GM12875 (cell line): Measurements from ENCODE around the gene WDCP.

Source experiments
- H3K4me3 ChIP-seq: one replicate; pipeline ENCODE4 v1.5.1; 2011; ENCODE audit warnings: low read depth, low read length, control low read depth
- CTCF ChIP-seq: IDR thresholded peaks from 2 replicates; pipeline ENCODE4 v1.5.1; 2011; ENCODE audit warnings: low read depth, mild to moderate bottlenecking, control low read depth, inconsistent platforms, low read length, moderate library complexity, borderline replicate concordance; ENCODE audit not compliant: insufficient read depth

The WDCP gene

GRCh38 chr2:24054366-24055010 is 7.3 kb upstream of the WDCP start:
- no peak for TF ChIP-seq CTCF
- H3K4me3 ChIP-seq = no peak overlapping the region

DNA sequence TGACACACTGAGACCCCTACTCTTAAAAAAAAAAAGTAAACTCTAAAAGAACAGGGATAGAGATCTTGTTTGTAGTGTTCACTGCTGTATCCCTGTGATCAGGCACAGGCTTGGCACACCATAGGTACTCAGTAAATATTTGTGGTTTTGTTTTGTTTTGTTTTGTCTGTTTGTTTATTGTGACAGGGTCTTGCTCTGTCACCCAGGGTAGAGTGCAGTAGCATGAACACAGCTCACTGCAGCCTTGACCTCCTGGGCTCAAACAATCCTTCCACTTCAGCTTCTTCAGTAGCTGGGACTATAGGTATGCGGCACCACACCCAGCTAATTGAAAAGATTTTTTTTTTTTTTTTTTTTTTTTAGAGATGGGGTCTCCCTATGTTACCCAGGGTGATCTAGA is 5.8 kb upstream of the WDCP start:
- TF ChIP-seq CTCF = no peak
- H3K4me3 ChIP-seq = no peak overlapping the region

DNA sequence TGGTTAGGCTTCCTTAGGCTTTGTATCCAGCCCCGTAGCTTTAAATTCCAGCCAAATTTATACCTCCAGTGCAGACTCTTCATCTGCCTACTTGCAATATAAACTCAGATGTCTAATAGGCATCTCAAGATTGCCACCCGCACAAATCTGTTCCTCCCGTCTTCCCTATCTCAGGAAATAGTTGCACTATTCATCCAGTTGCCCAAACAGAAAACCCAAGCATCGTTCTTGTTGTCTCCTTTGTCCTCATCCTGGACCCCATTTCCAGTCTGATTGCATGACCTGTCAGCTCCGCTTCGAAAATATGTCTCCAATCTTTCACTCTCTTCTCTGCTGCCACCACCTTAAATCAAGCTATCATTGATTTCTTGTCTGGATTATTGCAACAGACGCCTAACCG is 4.6 kb upstream of the WDCP start:
- no peak overlapping the region for H3K4me3 ChIP-seq
- no peak for TF ChIP-seq CTCF

DNA sequence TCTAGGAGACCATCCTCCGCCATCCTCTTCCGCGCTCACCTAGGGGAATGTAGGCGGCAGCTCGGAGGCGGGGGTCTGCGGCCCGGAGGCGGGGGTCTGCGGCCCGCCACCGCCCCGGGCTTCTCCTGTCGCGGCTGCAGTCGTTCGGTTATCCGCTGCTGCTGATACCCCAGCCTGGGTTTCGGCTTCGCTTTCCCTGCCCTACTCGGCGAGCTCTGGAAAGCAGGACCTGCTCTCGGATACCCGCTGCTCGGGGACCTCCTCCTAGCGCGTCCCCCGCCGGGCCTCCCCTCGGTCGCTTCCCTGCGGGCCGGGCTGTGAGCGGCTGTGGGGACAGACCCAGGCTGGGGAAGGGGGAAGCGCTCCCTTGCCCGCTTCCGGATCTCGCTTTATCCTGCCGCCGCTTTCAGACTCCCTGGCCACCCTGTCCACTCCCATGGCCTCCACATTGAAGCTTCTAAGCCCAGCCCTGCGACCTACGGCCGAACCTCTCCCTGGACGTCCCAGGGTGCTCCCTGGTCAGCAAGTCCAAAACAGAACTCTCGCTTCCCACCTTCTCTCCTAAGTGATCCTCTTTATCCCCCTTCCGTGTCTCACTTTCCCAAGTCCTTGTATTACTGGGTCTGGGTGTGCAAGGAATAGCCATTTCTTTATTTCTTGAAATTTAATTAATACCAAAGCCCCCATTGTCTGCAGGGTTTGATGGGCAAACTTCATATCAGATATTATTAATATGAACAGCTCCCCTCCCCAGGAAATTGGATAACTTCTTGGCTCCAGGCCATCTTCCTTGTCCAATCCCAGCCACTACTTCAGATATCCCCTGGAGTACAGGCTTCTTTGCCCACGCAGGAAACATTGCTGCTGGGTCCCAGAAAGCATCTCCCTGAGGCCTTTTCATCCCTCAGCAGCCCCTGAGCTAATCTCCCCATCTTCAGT is 3.1 kb upstream of the WDCP start:
- H3K4me3 ChIP-seq = no peak overlapping the region
- TF ChIP-seq CTCF = no peak

- H3K4me3 ChIP-seq = peak within 1 kb of the TSS; percentile 41
Observed at GRCh38 chr2:24049485-24050021, 2.4 kb upstream of the WDCP start, which contains the start of gene FKBP1B. FKBP1B (plus strand) TSS chr2:24049741; CDS start chr2:24049850, 109 bp downstream.

DNA sequence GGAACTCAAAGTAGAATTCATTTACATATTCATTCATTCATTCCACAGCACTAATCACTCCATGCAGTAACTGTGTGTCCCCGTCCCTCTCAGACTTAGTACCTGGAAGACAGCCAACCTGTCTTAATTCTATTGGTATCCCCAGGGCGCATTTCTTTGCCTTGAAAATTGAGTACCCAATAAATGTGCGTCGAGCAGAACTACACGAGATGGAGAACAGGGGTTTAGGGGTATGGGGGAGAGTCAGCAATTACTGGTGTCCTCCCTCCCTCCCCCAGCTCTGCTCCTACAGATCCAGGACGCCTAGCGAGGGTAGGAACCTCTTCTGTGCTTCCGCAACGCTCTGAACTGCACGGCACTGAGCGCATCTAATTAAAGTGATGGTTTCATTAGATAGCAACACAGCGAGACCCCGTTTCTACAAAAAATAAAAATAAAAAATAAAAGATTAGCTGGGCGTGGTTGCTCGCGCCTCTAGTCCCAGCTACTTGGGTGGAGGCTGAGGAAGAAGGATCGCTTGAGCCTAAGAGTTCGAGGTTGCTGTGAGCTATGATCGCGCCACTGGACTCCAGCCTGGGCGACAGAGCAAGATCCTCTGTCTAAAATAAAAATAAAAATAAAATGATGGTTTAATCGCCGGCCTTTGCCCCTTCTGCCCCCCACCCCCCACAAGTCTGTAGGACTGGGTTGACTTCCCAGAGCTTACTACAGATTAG is 1.7 kb upstream of the WDCP start:
- H3K4me3 ChIP-seq = peak overlapping the region; percentile 41
- TF ChIP-seq CTCF = no peak

More at GRCh38 chr2:24049485-24050021, 2.4 kb upstream of the WDCP start, which contains the start of gene FKBP1B:
- no peak for TF ChIP-seq CTCF
